ENCODE results near the gene FBXO38. TPM values are rescaled to one million over a fixed set of nuclear protein-coding genes. Genes with fewer than 3 reads are reported as not detected.

Gene FBXO38
- total RNA-seq, 1 donor from 2014 or later, result 38.8 TPM

DNA sequence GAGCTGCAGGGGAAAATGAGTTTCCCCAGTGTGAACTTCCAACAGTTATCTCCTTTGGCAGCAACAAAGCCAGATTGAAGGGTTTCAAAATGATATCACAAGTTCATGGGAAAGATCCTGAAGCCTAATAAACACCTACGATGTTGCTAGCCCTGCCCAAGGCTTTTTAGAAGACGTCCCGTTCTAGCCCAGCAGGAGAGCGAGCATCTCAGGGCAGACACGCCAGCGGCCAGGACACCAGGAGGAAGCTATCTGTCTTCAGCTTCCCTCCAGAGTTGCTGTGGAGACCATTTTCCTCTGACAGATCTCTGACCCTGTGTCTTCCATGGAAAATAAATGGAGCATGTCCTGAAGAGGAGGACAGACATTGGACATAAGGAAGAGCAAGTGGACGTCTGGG, 98.4 kb downstream of the FBXO38 start:
- FAIRE-seq (no peak), DNase-seq (ENCODE audit: low read depth) (no peak)
- no peak overlapping the region for H3K27ac ChIP-seq (ENCODE audit: low read depth, low read length)
- Mint-ChIP-seq H3K27me3 (ENCODE audit: low read depth, unreplicated experiment) (peaks cover 16% of the 10 kb centered on the region), H3K27ac (ENCODE audit: unreplicated experiment) (no peak overlapping the region), H3K36me3 (ENCODE audit: low read depth, unreplicated experiment) (no peaks in the 10 kb centered on the region), H3K9me3 (ENCODE audit: unreplicated experiment) (no peaks in the 10 kb centered on the region), H3K4me1 (ENCODE audit: low read depth, unreplicated experiment) (no peaks in the 10 kb centered on the region), H3K4me3 (ENCODE audit: unreplicated experiment) (no peak overlapping the region)
- H3K9me3 ChIP-seq (ENCODE audit: insufficient read depth, low read depth, low read length), result no peaks in the 10 kb centered on the region
- H3K36me3 ChIP-seq (ENCODE audit: insufficient read depth, low read length), result no peaks in the 10 kb centered on the region
- no peaks in the 10 kb centered on the region for H3K79me2 ChIP-seq (ENCODE audit: insufficient read depth, low read length)
- H3K4me3 ChIP-seq (ENCODE audit: insufficient read depth, low read depth, low read length), result no peak overlapping the region
- no peak overlapping the region for H2AFZ ChIP-seq (ENCODE audit: low read depth, low read length)
- no peak overlapping the region for H3K9ac ChIP-seq (ENCODE audit: low read length)
- no peak for TF ChIP-seq EZH2 (IDR thresholded peaks at IDR 0.05; ENCODE audit: insufficient read depth, low read length)
- TF ChIP-seq CTCF (IDR thresholded peaks at IDR 0.05; ENCODE audit: insufficient read depth, low read depth, low read length), result no peak
- no peaks in the 10 kb centered on the region for H4K20me1 ChIP-seq (ENCODE audit: insufficient read depth, low read length)
- peaks cover 4% of the 10 kb centered on the region for H3K27me3 ChIP-seq (ENCODE audit: insufficient read depth, low read length)
- H3K4me2 ChIP-seq (ENCODE audit: low read length), result no peak overlapping the region
- H3K4me1 ChIP-seq (ENCODE audit: insufficient read depth, low read length), result no peaks in the 10 kb centered on the region

GRCh38 chr5:148482697-148483462, 99.1 kb downstream of the FBXO38 start:
- Histone ChIP-seq H3K27me3 (ENCODE audit: insufficient read depth, low read length) (peaks cover 5% of the 10 kb centered on the region), H3K79me2 (ENCODE audit: insufficient read depth, low read length) (no peaks in the 10 kb centered on the region), H3K27ac (ENCODE audit: low read depth, low read length) (no peak overlapping the region), H3K4me2 (ENCODE audit: low read length) (peak overlapping the region; percentile 19), H3K36me3 (ENCODE audit: insufficient read depth, low read length) (no peaks in the 10 kb centered on the region), H3K9ac (ENCODE audit: low read length) (no peak overlapping the region), H3K4me3 (ENCODE audit: insufficient read depth, low read depth, low read length) (no peak overlapping the region), H3K4me1 (ENCODE audit: insufficient read depth, low read length) (no peaks in the 10 kb centered on the region), H2AFZ (ENCODE audit: low read depth, low read length) (peak overlapping the region; percentile 19), H3K9me3 (ENCODE audit: insufficient read depth, low read depth, low read length) (no peaks in the 10 kb centered on the region), H4K20me1 (ENCODE audit: insufficient read depth, low read length) (no peaks in the 10 kb centered on the region)
- Mint-ChIP-seq H3K27ac (ENCODE audit: unreplicated experiment) (no peak overlapping the region), H3K9me3 (ENCODE audit: unreplicated experiment) (no peaks in the 10 kb centered on the region), H3K36me3 (ENCODE audit: low read depth, unreplicated experiment) (no peaks in the 10 kb centered on the region), H3K4me3 (ENCODE audit: unreplicated experiment) (no peak overlapping the region), H3K4me1 (ENCODE audit: low read depth, unreplicated experiment) (no peaks in the 10 kb centered on the region), H3K27me3 (ENCODE audit: low read depth, unreplicated experiment) (peaks cover 18% of the 10 kb centered on the region)
- peak; percentile 8 for DNase-seq (ENCODE audit: low read depth)
- TF ChIP-seq EZH2 (IDR thresholded peaks at IDR 0.05; ENCODE audit: insufficient read depth, low read length) (no peak), CTCF (IDR thresholded peaks at IDR 0.05; ENCODE audit: insufficient read depth, low read depth, low read length) (peak; percentile 59)
- no peak for FAIRE-seq

GRCh38 chr5:148483750-148484149, 100.0 kb downstream of the FBXO38 start:
- H3K4me2 ChIP-seq (ENCODE audit: low read length), result no peak overlapping the region
- TF ChIP-seq CTCF (IDR thresholded peaks at IDR 0.05; ENCODE audit: insufficient read depth, low read depth, low read length) (no peak), EZH2 (IDR thresholded peaks at IDR 0.05; ENCODE audit: insufficient read depth, low read length) (no peak)
- H4K20me1 ChIP-seq (ENCODE audit: insufficient read depth, low read length), result no peaks in the 10 kb centered on the region
- no peak overlapping the region for H3K27ac ChIP-seq (ENCODE audit: low read depth, low read length)
- no peaks in the 10 kb centered on the region for H3K36me3 Mint-ChIP-seq (ENCODE audit: low read depth, unreplicated experiment)
- H3K4me3 Mint-ChIP-seq (ENCODE audit: unreplicated experiment), result no peak overlapping the region
- no peaks in the 10 kb centered on the region for H3K79me2 ChIP-seq (ENCODE audit: insufficient read depth, low read length)
- H3K9me3 ChIP-seq (ENCODE audit: insufficient read depth, low read depth, low read length), result no peaks in the 10 kb centered on the region
- no peak overlapping the region for H3K27ac Mint-ChIP-seq (ENCODE audit: unreplicated experiment)
- no peaks in the 10 kb centered on the region for H3K9me3 Mint-ChIP-seq (ENCODE audit: unreplicated experiment)
- DNase-seq (ENCODE audit: low read depth) (no peak), FAIRE-seq (no peak)
- H3K4me1 Mint-ChIP-seq (ENCODE audit: low read depth, unreplicated experiment), result no peaks in the 10 kb centered on the region
- no peak overlapping the region for H3K4me3 ChIP-seq (ENCODE audit: insufficient read depth, low read depth, low read length)
- H3K36me3 ChIP-seq (ENCODE audit: insufficient read depth, low read length), result no peaks in the 10 kb centered on the region
- H3K27me3 Mint-ChIP-seq (ENCODE audit: low read depth, unreplicated experiment), result peaks cover 19% of the 10 kb centered on the region
- no peak overlapping the region for H2AFZ ChIP-seq (ENCODE audit: low read depth, low read length)
- H3K4me1 ChIP-seq (ENCODE audit: insufficient read depth, low read length), result no peaks in the 10 kb centered on the region
- peaks cover 3% of the 10 kb centered on the region for H3K27me3 ChIP-seq (ENCODE audit: insufficient read depth, low read length)
- no peak overlapping the region for H3K9ac ChIP-seq (ENCODE audit: low read length)
